Cardiac fibroblast (primary cell): ENCODE measurements around the gene SLC35G1.

ENCODE experiments used
- DNase-seq, 2 donors: peaks; one replicate each; pipeline versions ENCODE4 v3.0.0 to v3.0.0-alpha.2; 2010; ENCODE audit warnings: low read depth in 2 of 2
- H3K4me3 ChIP-seq, 2 donors: replicated peaks in 1 of 2; 1 replicate in 1 of 2; 2 replicates in 1 of 2; pipeline ENCODE4 v1.5.1; 2011; ENCODE audit warnings: low read depth in 2 of 2, low read length in 2 of 2, mild to moderate bottlenecking in 2 of 2, moderate library complexity in 1 of 2
- TF ChIP-seq, protein P1 (sequence below): IDR thresholded peaks from one replicate; pipeline ENCODE4 v1.5.1; 2011; ENCODE audit warnings: low read depth, mild to moderate bottlenecking, low read length, inconsistent platforms

Gene SLC35G1, protein sequence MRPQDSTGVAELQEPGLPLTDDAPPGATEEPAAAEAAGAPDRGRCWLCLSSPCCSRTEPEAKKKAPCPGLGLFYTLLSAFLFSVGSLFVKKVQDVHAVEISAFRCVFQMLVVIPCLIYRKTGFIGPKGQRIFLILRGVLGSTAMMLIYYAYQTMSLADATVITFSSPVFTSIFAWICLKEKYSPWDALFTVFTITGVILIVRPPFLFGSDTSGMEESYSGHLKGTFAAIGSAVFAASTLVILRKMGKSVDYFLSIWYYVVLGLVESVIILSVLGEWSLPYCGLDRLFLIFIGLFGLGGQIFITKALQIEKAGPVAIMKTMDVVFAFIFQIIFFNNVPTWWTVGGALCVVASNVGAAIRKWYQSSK

DNA sequence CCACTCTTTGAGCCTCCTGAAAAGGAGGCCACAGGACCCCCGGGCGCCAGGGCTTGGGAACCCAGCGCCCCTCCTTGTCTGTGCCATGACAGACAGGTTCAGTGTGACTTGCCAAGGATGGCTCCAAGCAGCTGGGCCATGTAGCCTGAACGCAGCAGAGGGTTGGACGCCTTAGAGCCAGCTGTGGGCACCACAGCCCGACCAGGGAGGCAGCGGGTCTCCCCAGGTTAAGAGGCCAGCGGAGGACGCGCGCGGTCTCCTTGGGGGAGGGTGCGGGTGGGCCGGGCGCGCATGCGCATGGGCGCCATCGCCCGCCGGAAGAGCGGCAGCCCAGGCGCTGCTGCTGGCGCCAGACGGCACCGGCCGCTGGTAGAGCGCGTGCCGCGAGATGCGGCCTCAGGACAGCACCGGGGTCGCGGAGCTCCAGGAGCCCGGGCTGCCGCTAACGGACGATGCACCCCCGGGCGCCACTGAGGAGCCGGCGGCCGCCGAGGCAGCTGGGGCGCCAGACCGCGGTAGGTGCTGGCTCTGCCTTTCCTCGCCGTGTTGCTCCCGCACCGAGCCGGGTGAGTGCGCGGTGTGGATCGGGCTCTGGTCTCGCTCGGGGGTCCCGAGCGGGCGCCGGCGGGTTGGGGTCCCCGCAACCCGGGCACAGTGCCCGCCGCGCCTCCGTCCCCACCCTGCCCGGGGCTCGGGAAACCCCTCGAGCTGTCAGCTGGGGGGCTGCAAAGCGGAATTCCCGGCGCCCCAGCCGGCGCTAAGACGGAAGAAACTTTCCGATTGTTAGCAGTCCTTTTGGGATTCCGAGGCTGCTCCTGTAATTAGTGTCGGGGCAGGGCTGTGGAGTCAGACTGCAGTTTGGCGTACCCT lies at the start of gene SLC35G1:
SLC35G1 (plus strand) TSS at position 333 of the 870 bp plus-strand sequence; CDS start at position 389, 56 bp downstream.
- H3K4me3 ChIP-seq: peak within 1 kb of the TSS; percentile 68 to 71
- TF ChIP-seq, protein P1, sequence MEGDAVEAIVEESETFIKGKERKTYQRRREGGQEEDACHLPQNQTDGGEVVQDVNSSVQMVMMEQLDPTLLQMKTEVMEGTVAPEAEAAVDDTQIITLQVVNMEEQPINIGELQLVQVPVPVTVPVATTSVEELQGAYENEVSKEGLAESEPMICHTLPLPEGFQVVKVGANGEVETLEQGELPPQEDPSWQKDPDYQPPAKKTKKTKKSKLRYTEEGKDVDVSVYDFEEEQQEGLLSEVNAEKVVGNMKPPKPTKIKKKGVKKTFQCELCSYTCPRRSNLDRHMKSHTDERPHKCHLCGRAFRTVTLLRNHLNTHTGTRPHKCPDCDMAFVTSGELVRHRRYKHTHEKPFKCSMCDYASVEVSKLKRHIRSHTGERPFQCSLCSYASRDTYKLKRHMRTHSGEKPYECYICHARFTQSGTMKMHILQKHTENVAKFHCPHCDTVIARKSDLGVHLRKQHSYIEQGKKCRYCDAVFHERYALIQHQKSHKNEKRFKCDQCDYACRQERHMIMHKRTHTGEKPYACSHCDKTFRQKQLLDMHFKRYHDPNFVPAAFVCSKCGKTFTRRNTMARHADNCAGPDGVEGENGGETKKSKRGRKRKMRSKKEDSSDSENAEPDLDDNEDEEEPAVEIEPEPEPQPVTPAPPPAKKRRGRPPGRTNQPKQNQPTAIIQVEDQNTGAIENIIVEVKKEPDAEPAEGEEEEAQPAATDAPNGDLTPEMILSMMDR: no peak
- DNase-seq: peak; percentile 65 to 76

DNA sequence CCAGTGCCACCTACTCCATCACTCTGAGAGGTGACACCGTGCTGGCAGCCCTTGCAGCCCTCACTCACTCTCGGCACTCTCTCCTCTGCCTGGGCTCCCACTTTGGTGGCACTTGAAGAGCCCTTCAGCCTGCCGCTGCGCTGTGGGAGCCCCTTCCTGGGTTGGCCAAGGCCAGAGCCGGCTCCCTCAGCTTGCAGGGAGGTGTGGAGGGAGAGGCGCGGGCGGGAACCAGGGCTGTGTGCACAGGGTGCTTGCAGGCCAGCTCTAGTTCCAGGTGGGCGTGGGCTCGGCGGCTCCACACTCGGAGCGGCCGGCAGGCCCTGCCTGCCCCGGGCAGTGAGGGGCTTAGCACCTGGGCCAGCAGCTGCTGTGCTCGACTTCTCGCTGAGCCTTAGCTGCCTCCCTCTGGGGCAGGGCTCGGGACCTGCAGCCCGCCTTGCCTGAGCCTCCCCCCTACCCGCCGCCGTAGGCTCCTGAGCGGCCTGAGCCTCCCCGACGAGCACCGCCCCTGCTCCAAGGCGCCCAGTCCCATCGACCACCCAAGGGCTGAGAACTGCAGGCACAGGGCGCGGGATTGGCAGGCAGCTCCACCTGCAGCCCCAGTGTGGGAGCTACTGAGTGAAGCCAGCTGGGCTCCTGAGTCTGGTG lies 48.7 kb upstream of the SLC35G1 start:
- no peak for DNase-seq

DNA sequence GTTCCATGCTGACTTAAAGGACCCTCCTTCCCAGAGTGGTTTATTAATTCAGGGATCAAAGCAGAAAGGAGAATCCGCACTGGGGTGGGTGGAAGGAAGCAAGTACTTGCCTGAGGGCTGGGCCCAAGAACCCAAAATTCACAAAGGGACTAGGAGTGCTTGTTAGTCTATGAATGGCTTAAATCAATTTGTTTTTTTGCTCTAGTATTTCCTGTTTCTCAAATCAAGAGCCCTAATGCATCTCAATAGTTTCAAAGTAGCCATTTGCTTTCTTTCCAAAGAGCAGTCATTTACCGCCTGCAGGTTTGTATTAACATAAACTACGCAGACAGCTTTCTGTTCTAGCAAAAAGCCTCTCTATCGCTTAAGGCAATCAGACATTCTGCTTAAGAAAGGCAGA lies 44.2 kb upstream of the SLC35G1 start:
- TF ChIP-seq, protein P1: no peak
- H3K4me3 ChIP-seq: no peak overlapping the region
- DNase-seq: no peak

More for the DNA sequence above, 48.7 kb upstream of the SLC35G1 start:
- TF ChIP-seq, protein P1: no peak
- H3K4me3 ChIP-seq: no peak overlapping the region

DNA sequence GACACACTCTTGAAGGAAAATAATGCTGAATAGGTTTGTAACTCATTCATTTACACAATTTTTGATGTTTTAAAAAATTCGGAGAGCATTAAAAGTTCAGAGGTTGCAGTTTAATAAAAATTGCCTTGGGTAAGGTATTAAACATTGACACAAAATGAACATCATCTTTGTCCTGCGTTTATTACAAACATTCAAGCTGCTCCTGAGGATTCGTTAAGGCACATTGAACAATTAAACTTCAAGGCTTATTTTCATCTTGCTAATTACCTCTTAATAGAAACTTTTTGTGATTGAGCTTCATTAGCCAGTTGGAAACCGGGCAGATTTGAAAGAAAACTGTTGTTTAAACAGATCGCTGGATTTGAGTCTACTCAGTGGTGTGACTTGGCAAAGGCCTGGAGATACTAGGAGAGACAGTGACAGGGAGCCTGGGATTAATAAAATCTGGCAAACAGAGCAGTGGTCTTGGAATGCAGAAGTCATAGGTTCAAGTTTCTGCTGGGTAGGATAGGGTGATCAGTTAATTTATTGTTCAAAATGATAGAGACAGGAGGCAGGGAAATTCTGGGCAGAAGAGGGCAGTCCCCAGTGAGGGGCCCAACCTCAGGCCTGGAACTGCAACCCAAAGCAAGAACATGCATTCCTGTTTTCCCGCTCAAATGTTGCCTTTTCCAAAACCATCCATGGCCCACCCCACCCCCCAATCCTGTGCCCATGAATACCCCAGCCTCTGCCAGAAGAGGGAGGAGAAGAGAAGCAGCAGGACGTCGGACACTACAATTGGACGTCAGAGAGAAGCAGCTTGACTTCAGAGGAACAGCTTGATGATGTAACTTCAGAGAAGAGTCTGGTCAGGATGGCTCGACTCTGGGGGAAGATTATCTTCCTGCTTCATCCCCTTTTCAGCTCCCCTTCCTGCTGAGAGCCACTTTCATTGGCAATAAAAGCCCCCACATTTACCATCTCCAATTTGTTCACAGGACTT lies 43.5 kb upstream of the SLC35G1 start:
- H3K4me3 ChIP-seq: no peak overlapping the region
- TF ChIP-seq, protein P1: no peak
- no peak for DNase-seq

DNA sequence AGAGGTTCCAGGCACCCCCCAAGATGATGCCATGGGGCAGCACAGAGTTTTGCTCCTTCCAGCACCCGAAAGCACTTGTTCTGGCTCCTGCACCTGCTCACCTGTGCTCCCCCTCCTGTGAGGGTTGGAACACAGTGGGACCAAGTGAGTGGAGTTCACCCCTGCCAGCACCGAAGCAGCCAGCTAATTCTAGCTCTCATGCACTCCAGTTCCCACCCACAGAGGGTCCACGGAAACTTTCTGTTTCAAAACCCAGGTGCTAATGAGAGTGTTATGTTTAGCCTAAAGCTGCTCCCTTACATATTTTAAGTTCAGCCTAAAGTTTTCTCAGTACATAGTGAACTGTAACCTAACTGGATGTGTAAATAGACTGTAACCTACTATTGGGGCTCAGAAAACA lies 42.6 kb upstream of the SLC35G1 start:
- no peak overlapping the region for H3K4me3 ChIP-seq
- no peak for DNase-seq
- TF ChIP-seq, protein P1: no peak
